ENCODE results near the gene CD1E. TPM values are rescaled to one million over a fixed set of nuclear protein-coding genes. Genes with fewer than 3 reads are reported as not detected.
"Not testable (repeated sequence)": the region's sequence is repeated elsewhere in the genome, so short reads cannot be mapped to it uniquely, and the experiment has no call there.

Gene CD1E
- polyA plus RNA-seq, 3 donors, result 3.1 to 6.3 (median 3.3) TPM

DNA sequence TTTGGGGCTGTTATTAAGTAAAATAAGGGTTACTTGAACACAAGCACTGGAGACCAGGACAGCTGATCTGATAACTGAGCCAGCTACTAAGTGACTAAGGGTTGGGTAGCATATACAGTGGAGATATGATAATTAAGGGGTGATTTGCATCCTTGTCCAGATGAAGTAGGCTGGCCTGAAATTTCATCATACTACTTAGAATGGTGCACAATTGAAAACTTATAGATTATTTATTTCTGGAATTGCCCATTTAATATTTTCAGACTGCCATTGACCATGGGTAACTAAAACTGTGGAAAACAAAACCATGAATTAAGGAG is 18.5 kb upstream of the CD1E start:
- TF ChIP-seq, protein P1, sequence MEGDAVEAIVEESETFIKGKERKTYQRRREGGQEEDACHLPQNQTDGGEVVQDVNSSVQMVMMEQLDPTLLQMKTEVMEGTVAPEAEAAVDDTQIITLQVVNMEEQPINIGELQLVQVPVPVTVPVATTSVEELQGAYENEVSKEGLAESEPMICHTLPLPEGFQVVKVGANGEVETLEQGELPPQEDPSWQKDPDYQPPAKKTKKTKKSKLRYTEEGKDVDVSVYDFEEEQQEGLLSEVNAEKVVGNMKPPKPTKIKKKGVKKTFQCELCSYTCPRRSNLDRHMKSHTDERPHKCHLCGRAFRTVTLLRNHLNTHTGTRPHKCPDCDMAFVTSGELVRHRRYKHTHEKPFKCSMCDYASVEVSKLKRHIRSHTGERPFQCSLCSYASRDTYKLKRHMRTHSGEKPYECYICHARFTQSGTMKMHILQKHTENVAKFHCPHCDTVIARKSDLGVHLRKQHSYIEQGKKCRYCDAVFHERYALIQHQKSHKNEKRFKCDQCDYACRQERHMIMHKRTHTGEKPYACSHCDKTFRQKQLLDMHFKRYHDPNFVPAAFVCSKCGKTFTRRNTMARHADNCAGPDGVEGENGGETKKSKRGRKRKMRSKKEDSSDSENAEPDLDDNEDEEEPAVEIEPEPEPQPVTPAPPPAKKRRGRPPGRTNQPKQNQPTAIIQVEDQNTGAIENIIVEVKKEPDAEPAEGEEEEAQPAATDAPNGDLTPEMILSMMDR (IDR thresholded peaks at IDR 0.05), result no peak
- H3K36me3 Mint-ChIP-seq, result no peaks in the 10 kb centered on the region
- H3K9me3 Mint-ChIP-seq, result peaks cover 0 to 7% (median 0%) of the 10 kb centered on the region in 7 donors
- no peak for DNase-seq
- H3K4me2 ChIP-seq (replicated peaks; ENCODE audit: extremely low read depth, low read length, poor library complexity, severe bottlenecking), result no peak overlapping the region
- no peak overlapping the region for H3K27ac Mint-ChIP-seq
- no peaks in the 10 kb centered on the region for H4K20me1 ChIP-seq (ENCODE audit: insufficient read depth, low read length)
- H3K9ac ChIP-seq (ENCODE audit: insufficient read depth, low read length, poor library complexity, severe bottlenecking), result no peak overlapping the region
- no peaks in the 10 kb centered on the region for H3K36me3 ChIP-seq (replicated peaks in 1 of 2; ENCODE audit: control insufficient read depth in 1 of 2, insufficient read depth in 2 of 2, low read length in 2 of 2)
- H3K27me3 ChIP-seq (ENCODE audit: control insufficient read depth in 2 of 2, insufficient read depth in 2 of 2, low read length in 2 of 2), result no peaks in the 10 kb centered on the region
- H3K79me2 ChIP-seq (ENCODE audit: insufficient read depth, low read length), result no peaks in the 10 kb centered on the region
- H3K27me3 Mint-ChIP-seq (ENCODE audit: low read depth in 3 of 3), result peaks cover 1 to 5% (median 3%) of the 10 kb centered on the region in 3 donors
- H2AFZ ChIP-seq (ENCODE audit: insufficient read depth, low read depth, low read length, poor library complexity, severe bottlenecking), result no peak overlapping the region
- H3K4me3 Mint-ChIP-seq, result no peak overlapping the region
- H3K4me1 Mint-ChIP-seq, result peaks cover 16% of the 10 kb centered on the region
- H3K4me3 ChIP-seq (replicated peaks in 1 of 3; ENCODE audit: low read depth in 2 of 3, low read length in 3 of 3), result no peak overlapping the region
- H3K9me3 ChIP-seq (replicated peaks in 1 of 2; ENCODE audit: control insufficient read depth in 1 of 2, insufficient read depth in 1 of 2, low read length in 2 of 2), result no peaks in the 10 kb centered on the region
- H3K4me1 ChIP-seq (ENCODE audit: control insufficient read depth in 1 of 2, insufficient read depth in 2 of 2, low read length in 2 of 2), result peaks cover 26 to 31% of the 10 kb centered on the region in 2 donors
- intact Hi-C loops (cut with micrococcal nuclease), result no loop called here
- H3K27ac ChIP-seq (ENCODE audit: low read depth in 1 of 2, low read length in 2 of 2), result no peak overlapping the region

DNA sequence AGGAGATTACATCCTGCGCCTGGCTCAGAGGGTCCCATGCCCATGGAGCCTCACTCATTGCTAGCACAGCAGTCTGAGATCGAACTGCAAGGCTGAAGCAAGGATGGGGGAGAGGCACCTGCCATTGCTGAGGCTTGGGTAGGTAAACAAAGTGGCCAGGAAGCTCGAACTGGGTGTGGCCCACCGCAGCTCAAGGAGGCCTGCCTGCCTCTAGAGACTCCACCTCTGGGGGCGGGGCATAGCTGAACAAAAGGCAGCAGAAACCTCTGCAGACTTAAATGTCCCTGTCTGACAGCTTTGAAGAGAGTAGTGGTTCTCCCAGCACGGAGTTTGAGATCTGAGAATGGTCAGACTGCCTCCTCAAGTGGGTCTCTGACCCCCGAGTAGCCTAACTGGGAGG is 17.3 kb upstream of the CD1E start:
- H3K4me3 Mint-ChIP-seq; H3K9ac ChIP-seq (ENCODE audit: insufficient read depth, low read length, poor library complexity, severe bottlenecking); H3K27me3 ChIP-seq (ENCODE audit: control insufficient read depth in 2 of 2, insufficient read depth in 2 of 2, low read length in 2 of 2); DNase-seq; H3K27me3 Mint-ChIP-seq (ENCODE audit: low read depth in 3 of 3); H3K79me2 ChIP-seq (ENCODE audit: insufficient read depth, low read length); H3K36me3 Mint-ChIP-seq; H3K27ac ChIP-seq (ENCODE audit: low read depth in 1 of 2, low read length in 2 of 2); H3K9me3 ChIP-seq (replicated peaks in 1 of 2; ENCODE audit: control insufficient read depth in 1 of 2, insufficient read depth in 1 of 2, low read length in 2 of 2); H3K27ac Mint-ChIP-seq; intact Hi-C loops (cut with micrococcal nuclease); H2AFZ ChIP-seq (ENCODE audit: insufficient read depth, low read depth, low read length, poor library complexity, severe bottlenecking); H3K4me3 ChIP-seq (replicated peaks in 1 of 3; ENCODE audit: low read depth in 2 of 3, low read length in 3 of 3); H3K36me3 ChIP-seq (replicated peaks in 1 of 2; ENCODE audit: control insufficient read depth in 1 of 2, insufficient read depth in 2 of 2, low read length in 2 of 2); H4K20me1 ChIP-seq (ENCODE audit: insufficient read depth, low read length); H3K4me2 ChIP-seq (replicated peaks; ENCODE audit: extremely low read depth, low read length, poor library complexity, severe bottlenecking): not testable (repeated sequence)
- Mint-ChIP-seq H3K9me3 (peaks cover 0 to 11% (median 4%) of the 10 kb centered on the region in 7 donors), H3K4me1 (peaks cover 18% of the 10 kb centered on the region)
- peaks cover 16 to 19% of the 10 kb centered on the region in 2 donors for H3K4me1 ChIP-seq (ENCODE audit: control insufficient read depth in 1 of 2, insufficient read depth in 2 of 2, low read length in 2 of 2)
- WGBS (ENCODE audit: insufficient coverage), result 80% methylated on average over 3 of the region's 7 CpGs

DNA sequence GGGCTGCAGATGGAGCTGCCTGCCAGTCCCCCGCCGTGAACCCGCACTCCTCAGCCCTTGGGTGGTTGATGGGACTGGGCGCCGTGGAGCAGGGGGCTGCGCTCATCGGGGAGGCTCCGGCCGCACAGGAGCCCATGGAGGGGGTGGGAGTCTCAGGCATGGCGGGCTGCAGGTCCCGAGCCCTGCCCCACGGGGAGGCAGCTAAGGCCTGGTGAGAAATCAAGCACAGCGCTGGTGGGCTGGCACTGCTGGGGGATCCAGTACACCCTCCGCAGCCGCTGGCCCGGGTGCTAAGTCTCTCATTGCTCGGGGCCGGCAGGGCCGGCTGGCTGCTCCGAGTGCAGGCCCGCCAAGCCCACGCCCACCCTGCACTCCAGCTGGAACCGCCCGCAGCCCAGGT is 4.7 kb upstream of the CD1E start:
- H3K36me3 Mint-ChIP-seq; H3K27me3 ChIP-seq (ENCODE audit: control insufficient read depth in 2 of 2, insufficient read depth in 2 of 2, low read length in 2 of 2); DNase-seq; H3K79me2 ChIP-seq (ENCODE audit: insufficient read depth, low read length); H3K4me3 ChIP-seq (replicated peaks in 1 of 3; ENCODE audit: low read depth in 2 of 3, low read length in 3 of 3); intact Hi-C loops (cut with micrococcal nuclease); H4K20me1 ChIP-seq (ENCODE audit: insufficient read depth, low read length); H3K27ac Mint-ChIP-seq; H3K9me3 ChIP-seq (replicated peaks in 1 of 2; ENCODE audit: control insufficient read depth in 1 of 2, insufficient read depth in 1 of 2, low read length in 2 of 2); H3K27ac ChIP-seq (ENCODE audit: low read depth in 1 of 2, low read length in 2 of 2); H3K4me2 ChIP-seq (replicated peaks; ENCODE audit: extremely low read depth, low read length, poor library complexity, severe bottlenecking); H3K36me3 ChIP-seq (replicated peaks in 1 of 2; ENCODE audit: control insufficient read depth in 1 of 2, insufficient read depth in 2 of 2, low read length in 2 of 2); H3K4me3 Mint-ChIP-seq; H3K9ac ChIP-seq (ENCODE audit: insufficient read depth, low read length, poor library complexity, severe bottlenecking); H2AFZ ChIP-seq (ENCODE audit: insufficient read depth, low read depth, low read length, poor library complexity, severe bottlenecking): not testable (repeated sequence)
- Mint-ChIP-seq H3K4me1 (peaks cover 11% of the 10 kb centered on the region), H3K9me3 (peaks cover 0 to 12% (median 9%) of the 10 kb centered on the region in 7 donors), H3K27me3 (ENCODE audit: low read depth in 3 of 3) (peaks cover 9 to 11% (median 9%) of the 10 kb centered on the region in 3 donors)
- 99% methylated on average over 12 of the region's 24 CpGs for WGBS (ENCODE audit: insufficient coverage)
- peaks cover 10 to 11% of the 10 kb centered on the region in 2 donors for H3K4me1 ChIP-seq (ENCODE audit: control insufficient read depth in 1 of 2, insufficient read depth in 2 of 2, low read length in 2 of 2)

All from CD14-positive monocyte (primary cell).